DMS79 (cell line): Measurements from ENCODE around the gene ZNF554.
"Not testable (repeated sequence)": the region's sequence is repeated elsewhere in the genome, so short reads cannot be mapped to it uniquely, and the experiment has no call there.

Experiments
- DNase-seq: peaks from one replicate; lab custom pipeline; 2025; lab: John Stamatoyannopoulos, UW

The ZNF554 gene

GRCh38 chr19:2790557-2791271, 29.0 kb upstream of the ZNF554 start:
- no peak for DNase-seq

GRCh38 chr19:2791440-2791839, 28.2 kb upstream of the ZNF554 start:
- DNase-seq = no peak

GRCh38 chr19:2791876-2792275, 27.8 kb upstream of the ZNF554 start:
- peak; percentile 39 for DNase-seq

GRCh38 chr19:2792666-2793065, 27.0 kb upstream of the ZNF554 start:
- not testable (repeated sequence) for DNase-seq

GRCh38 chr19:2793126-2793525, 26.5 kb upstream of the ZNF554 start:
- peak; percentile 13 for DNase-seq

GRCh38 chr19:2793577-2793976, 26.1 kb upstream of the ZNF554 start:
- DNase-seq = no peak

GRCh38 chr19:2795827-2796658, 23.6 kb upstream of the ZNF554 start:
- DNase-seq = no peak

GRCh38 chr19:2796659-2797266, 22.9 kb upstream of the ZNF554 start:
- no peak for DNase-seq

- no peak for DNase-seq
Measured at GRCh38 chr19:2797280-2797679, 22.4 kb upstream of the ZNF554 start.

- DNase-seq = no peak
Measured at GRCh38 chr19:2798158-2798685, 21.4 kb upstream of the ZNF554 start.

- DNase-seq = no peak
Measured at GRCh38 chr19:2798733-2799132, 20.9 kb upstream of the ZNF554 start.

- DNase-seq = no peak
Measured at GRCh38 chr19:2799273-2800020, 20.2 kb upstream of the ZNF554 start.

GRCh38 chr19:2800506-2800905, 19.2 kb upstream of the ZNF554 start:
- no peak for DNase-seq

- DNase-seq = no peak
Measured at GRCh38 chr19:2802826-2803225, 16.8 kb upstream of the ZNF554 start.

GRCh38 chr19:2803486-2804155, 16.0 kb upstream of the ZNF554 start:
- DNase-seq = no peak

GRCh38 chr19:2804156-2805004, 15.3 kb upstream of the ZNF554 start:
- no peak for DNase-seq

GRCh38 chr19:2805261-2805900, 14.3 kb upstream of the ZNF554 start:
- no peak for DNase-seq

- DNase-seq = no peak
Measured at GRCh38 chr19:2805991-2806649, 13.5 kb upstream of the ZNF554 start.

GRCh38 chr19:2806736-2807378, 12.8 kb upstream of the ZNF554 start:
- DNase-seq = no peak
